SK-N-SH (cell line): Measurements from ENCODE around the gene PROSER1. TPM values are rescaled to one million over a fixed set of nuclear protein-coding genes. Genes with fewer than 3 reads are reported as not detected.

ENCODE experiments used
- CTCF ChIA-PET: fragments of 300-600, 350-600 bp; formaldehyde crosslinking; extraction: SDS; loops from one replicate; lab custom pipeline; 2021; lab: Yijun Ruan, JAX
- POLR2A ChIA-PET: fragments of 350-600 bp; sonication (Branson Sonifier 250); formaldehyde crosslinking; extraction: SDS; loops from one replicate; lab custom pipeline; 2020; ENCODE audit warnings: antibody characterized with exemption, inconsistent platforms; lab: Yijun Ruan, JAX
- DNase-seq: peaks from one replicate; pipeline ENCODE4 v3.0.0; 2012
- H2AFZ ChIP-seq: fragments of 200-600 bp; sonication (generic); 2 replicates; pipeline ENCODE4 v1.8.1; 2016; ENCODE audit warnings: antibody characterized with exemption, mild to moderate bottlenecking, low read depth
- H3F3A ChIP-seq: fragments of 200-600 bp; sonication (generic); replicated peaks from 2 replicates; pipeline ENCODE3; 2016; ENCODE audit warnings: antibody characterized with exemption, mild to moderate bottlenecking; ENCODE audit not compliant: insufficient read depth
- H3K27ac ChIP-seq, 2 experiments: fragments of 200-500 bp in 1 of 2; fragments of 200-600 bp in 1 of 2; sonication (Bioruptor generic) in 1 of 2; sonication (generic), shearing (Covaris generic) in 1 of 2; 2 replicates each; pipeline versions ENCODE4 v1.5.1 to v1.6.1; 2014 to 2016; ENCODE audit warnings: low read depth in 2 of 2, inconsistent platforms in 1 of 2, low read length in 1 of 2, mild to moderate bottlenecking in 1 of 2, mixed read lengths in 1 of 2
- H3K27me3 ChIP-seq: fragments of 200-600 bp; sonication (generic), shearing (Covaris generic); 2 replicates; pipeline ENCODE4 v1.6.1; 2016; ENCODE audit warnings: mixed run types; ENCODE audit not compliant: insufficient read depth
- H3K36me3 ChIP-seq, 2 experiments: fragments of 200-500 bp in 1 of 2; fragments of 200-600 bp in 1 of 2; sonication (Bioruptor generic) in 1 of 2; sonication (generic) in 1 of 2; replicated peaks in 1 of 2; 2 replicates each; pipeline versions ENCODE3 to v1.5.1; 2014 to 2016; ENCODE audit warnings: low read length in 1 of 2, mild to moderate bottlenecking in 1 of 2; ENCODE audit not compliant: insufficient read depth in 2 of 2, control insufficient read depth in 1 of 2
- H3K4me1 ChIP-seq, 2 experiments: fragments of 200-500 bp in 1 of 2; fragments of 200-600 bp in 1 of 2; sonication (Bioruptor generic) in 1 of 2; sonication (generic), shearing (Covaris generic) in 1 of 2; 2 replicates each; pipeline versions ENCODE4 v1.5.1 to v1.6.1; 2014 to 2016; ENCODE audit warnings: low read depth in 1 of 2, low read length in 1 of 2, mixed run types in 1 of 2; ENCODE audit not compliant: insufficient read depth in 2 of 2, control insufficient read depth in 1 of 2
- H3K4me2 ChIP-seq: fragments of 200-600 bp; sonication (generic), shearing (Covaris generic); 2 replicates; pipeline ENCODE4 v1.6.1; 2017; ENCODE audit warnings: mixed run types
- H3K4me3 ChIP-seq, 2 experiments: fragments of 200-500 bp in 1 of 2; fragments of 200-600 bp in 1 of 2; sonication (Bioruptor generic) in 1 of 2; sonication (generic), shearing (Covaris generic) in 1 of 2; 2 replicates each; pipeline versions ENCODE4 v1.5.1 to v1.8.1; 2014 to 2016; ENCODE audit warnings: low read depth in 2 of 2, inconsistent platforms in 1 of 2, low read length in 1 of 2, mild to moderate bottlenecking in 1 of 2, mixed read lengths in 1 of 2, moderate library complexity in 1 of 2
- H3K79me2 ChIP-seq: fragments of 200-600 bp; sonication (generic); 2 replicates; pipeline ENCODE4 v1.8.1; 2017; ENCODE audit warnings: mild to moderate bottlenecking; ENCODE audit not compliant: insufficient read depth
- H3K9ac ChIP-seq: fragments of 200-600 bp; sonication (generic); 2 replicates; pipeline ENCODE4 v1.6.1; 2017; ENCODE audit warnings: mixed run types
- H3K9me2 ChIP-seq: fragments of 200-600 bp; sonication (generic); 2 replicates; pipeline ENCODE4 v1.6.1; 2017; ENCODE audit warnings: mixed run types
- H3K9me3 ChIP-seq: fragments of 200-600 bp; sonication (generic); 2 replicates; pipeline ENCODE4 v1.6.1; 2017; ENCODE audit warnings: mixed run types, mild to moderate bottlenecking, moderate library complexity
- H4K20me1 ChIP-seq: fragments of 200-600 bp; sonication (generic); 2 replicates; pipeline ENCODE4 v1.6.1; 2017; ENCODE audit warnings: mild to moderate bottlenecking, mixed run types; ENCODE audit not compliant: insufficient read depth
- FOXM1 ChIP-seq: IDR thresholded peaks from 2 replicates; pipeline ENCODE4 v1.4.0; 2012; ENCODE audit warnings: low read depth, mild to moderate bottlenecking
- GABPA ChIP-seq: IDR thresholded peaks from 2 replicates; pipeline ENCODE4 v1.4.0; 2012; ENCODE audit warnings: low read depth, mild to moderate bottlenecking
- JUND ChIP-seq: IDR thresholded peaks from 2 replicates; pipeline ENCODE4 v1.4.0; 2012
- MEF2A ChIP-seq: IDR thresholded peaks from 2 replicates; pipeline ENCODE4 v1.4.0; 2012; ENCODE audit warnings: low read depth, borderline replicate concordance
- TAF1 ChIP-seq: IDR thresholded peaks from 2 replicates; pipeline ENCODE4 v1.6.1; 2012; ENCODE audit warnings: low read depth, mild to moderate bottlenecking, low read length, moderate library complexity, borderline replicate concordance
- WGBS: methylation state at CpG from one replicate; pipeline ENCODE4 v1.1.6; 2017; ENCODE audit warnings: low lambda C conversion rate; 5-methylcytosine and 5-hydroxymethylcytosine counted together
- polyA plus RNA-seq, 3 experiments: library from polyadenylated mRNA; depleted of rRNA; stranded (reverse); fragments of >200 nt; gene quantifications; 2 replicates each; pipeline ENCODE4 v1.2.3, GENCODE V29; 2012
- TF ChIP-seq, protein P1 (sequence below): IDR thresholded peaks from 2 replicates; pipeline ENCODE4 v1.4.0; 2012; ENCODE audit warnings: low read depth
- TF ChIP-seq, protein P2 (sequence below): IDR thresholded peaks from 2 replicates; pipeline ENCODE4 v1.6.1; 2012; ENCODE audit warnings: mild to moderate bottlenecking, low read depth, low read length, moderate library complexity
- TF ChIP-seq, protein P3 (sequence below): fragments of 150-350 bp; IDR thresholded peaks from 2 replicates; pipeline ENCODE4 v1.6.1; 2016; ENCODE audit warnings: mild to moderate bottlenecking, low read depth, low read length

The PROSER1 gene
- polyA plus RNA-seq, 1 of the 3 experiments (the other 2 are of a cell fraction), result 14.8 TPM

DNA sequence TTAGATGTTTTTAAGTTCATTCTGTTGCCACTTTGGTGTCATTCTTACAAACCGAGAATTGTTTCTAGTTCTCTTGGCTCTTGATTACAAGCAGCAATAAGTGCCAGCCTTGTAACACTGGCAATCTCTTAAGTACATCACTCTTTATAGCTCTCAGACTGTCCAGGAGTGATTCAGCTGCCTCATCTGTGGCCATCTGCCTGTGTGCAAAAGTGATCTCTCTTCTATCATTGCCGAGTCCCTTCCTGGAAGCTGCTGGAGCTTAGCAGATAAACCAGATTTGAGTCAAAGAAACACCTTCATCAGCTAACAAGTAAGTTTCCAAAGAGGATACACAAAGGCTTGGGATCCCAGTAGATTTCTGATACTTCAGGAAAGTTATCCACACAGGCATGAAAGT, 70.4 kb downstream of the PROSER1 start:
- Histone ChIP-seq H3K4me2 (no peak overlapping the region), H3K27me3 (no peaks in the 10 kb centered on the region), H3K9ac (no peak overlapping the region), H3K79me2 (no peaks in the 10 kb centered on the region), H3K4me3 (no peak overlapping the region), H3K27ac (no peak overlapping the region), H3K36me3 (no peaks in the 10 kb centered on the region), H4K20me1 (no peaks in the 10 kb centered on the region), H2AFZ (no peak overlapping the region), H3K9me2 (no peaks in the 10 kb centered on the region), H3K4me1 (no peaks in the 10 kb centered on the region), H3K9me3 (no peaks in the 10 kb centered on the region), H3F3A (no peaks in the 10 kb centered on the region)
- TF ChIP-seq GABPA, result no peak
- TF ChIP-seq JUND, result no peak
- TF ChIP-seq, protein P1, sequence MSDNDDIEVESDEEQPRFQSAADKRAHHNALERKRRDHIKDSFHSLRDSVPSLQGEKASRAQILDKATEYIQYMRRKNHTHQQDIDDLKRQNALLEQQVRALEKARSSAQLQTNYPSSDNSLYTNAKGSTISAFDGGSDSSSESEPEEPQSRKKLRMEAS, result no peak
- WGBS, result 14% methylated on average over 2 of the region's 2 CpGs
- ChIA-PET CTCF (no interaction called here), POLR2A (no interaction called here)
- DNase-seq, result no peak

DNA sequence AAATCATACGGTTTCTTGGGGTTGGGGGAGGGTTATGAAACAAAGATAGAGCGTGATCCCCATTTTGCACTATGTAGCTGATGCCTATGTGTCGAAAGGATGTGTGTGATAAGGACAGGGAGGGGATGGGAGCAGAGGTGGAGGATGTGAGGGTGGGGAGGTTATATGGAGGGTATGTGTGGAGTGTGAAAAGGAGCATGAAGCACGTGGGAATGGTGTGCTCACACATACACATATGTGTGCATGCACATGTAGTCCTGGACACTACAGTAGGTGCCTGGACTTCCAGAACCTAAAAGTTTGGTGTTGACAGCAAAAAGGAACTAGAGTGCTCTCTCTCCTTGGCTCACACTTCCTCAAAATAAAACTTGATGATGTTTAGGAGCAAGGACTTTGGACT, 72.6 kb downstream of the PROSER1 start:
- ChIA-PET CTCF (no interaction called here), POLR2A (no interaction called here)
- Histone ChIP-seq H3F3A (no peaks in the 10 kb centered on the region), H2AFZ (no peak overlapping the region), H3K27me3 (no peaks in the 10 kb centered on the region), H3K79me2 (no peaks in the 10 kb centered on the region), H3K9me3 (no peaks in the 10 kb centered on the region), H3K9me2 (no peaks in the 10 kb centered on the region), H4K20me1 (no peaks in the 10 kb centered on the region), H3K9ac (no peak overlapping the region), H3K27ac (no peak overlapping the region), H3K36me3 (no peaks in the 10 kb centered on the region), H3K4me3 (no peak overlapping the region), H3K4me2 (no peak overlapping the region), H3K4me1 (no peaks in the 10 kb centered on the region)
- DNase-seq, result no peak
- WGBS, result 19% methylated on average over 4 of the region's 4 CpGs
- TF ChIP-seq FOXM1, result no peak
- no peak for TF ChIP-seq TAF1
- TF ChIP-seq, protein P2, sequence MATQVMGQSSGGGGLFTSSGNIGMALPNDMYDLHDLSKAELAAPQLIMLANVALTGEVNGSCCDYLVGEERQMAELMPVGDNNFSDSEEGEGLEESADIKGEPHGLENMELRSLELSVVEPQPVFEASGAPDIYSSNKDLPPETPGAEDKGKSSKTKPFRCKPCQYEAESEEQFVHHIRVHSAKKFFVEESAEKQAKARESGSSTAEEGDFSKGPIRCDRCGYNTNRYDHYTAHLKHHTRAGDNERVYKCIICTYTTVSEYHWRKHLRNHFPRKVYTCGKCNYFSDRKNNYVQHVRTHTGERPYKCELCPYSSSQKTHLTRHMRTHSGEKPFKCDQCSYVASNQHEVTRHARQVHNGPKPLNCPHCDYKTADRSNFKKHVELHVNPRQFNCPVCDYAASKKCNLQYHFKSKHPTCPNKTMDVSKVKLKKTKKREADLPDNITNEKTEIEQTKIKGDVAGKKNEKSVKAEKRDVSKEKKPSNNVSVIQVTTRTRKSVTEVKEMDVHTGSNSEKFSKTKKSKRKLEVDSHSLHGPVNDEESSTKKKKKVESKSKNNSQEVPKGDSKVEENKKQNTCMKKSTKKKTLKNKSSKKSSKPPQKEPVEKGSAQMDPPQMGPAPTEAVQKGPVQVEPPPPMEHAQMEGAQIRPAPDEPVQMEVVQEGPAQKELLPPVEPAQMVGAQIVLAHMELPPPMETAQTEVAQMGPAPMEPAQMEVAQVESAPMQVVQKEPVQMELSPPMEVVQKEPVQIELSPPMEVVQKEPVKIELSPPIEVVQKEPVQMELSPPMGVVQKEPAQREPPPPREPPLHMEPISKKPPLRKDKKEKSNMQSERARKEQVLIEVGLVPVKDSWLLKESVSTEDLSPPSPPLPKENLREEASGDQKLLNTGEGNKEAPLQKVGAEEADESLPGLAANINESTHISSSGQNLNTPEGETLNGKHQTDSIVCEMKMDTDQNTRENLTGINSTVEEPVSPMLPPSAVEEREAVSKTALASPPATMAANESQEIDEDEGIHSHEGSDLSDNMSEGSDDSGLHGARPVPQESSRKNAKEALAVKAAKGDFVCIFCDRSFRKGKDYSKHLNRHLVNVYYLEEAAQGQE, result no peak
- TF ChIP-seq, protein P3, sequence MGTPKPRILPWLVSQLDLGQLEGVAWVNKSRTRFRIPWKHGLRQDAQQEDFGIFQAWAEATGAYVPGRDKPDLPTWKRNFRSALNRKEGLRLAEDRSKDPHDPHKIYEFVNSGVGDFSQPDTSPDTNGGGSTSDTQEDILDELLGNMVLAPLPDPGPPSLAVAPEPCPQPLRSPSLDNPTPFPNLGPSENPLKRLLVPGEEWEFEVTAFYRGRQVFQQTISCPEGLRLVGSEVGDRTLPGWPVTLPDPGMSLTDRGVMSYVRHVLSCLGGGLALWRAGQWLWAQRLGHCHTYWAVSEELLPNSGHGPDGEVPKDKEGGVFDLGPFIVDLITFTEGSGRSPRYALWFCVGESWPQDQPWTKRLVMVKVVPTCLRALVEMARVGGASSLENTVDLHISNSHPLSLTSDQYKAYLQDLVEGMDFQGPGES, result no peak
- no peak for TF ChIP-seq MEF2A
